Endothelial cell (in vitro differentiated cells): ENCODE data around the gene PTPN22. TPM values are rescaled to one million over a fixed set of nuclear protein-coding genes. Genes with fewer than 3 reads are reported as not detected.
A peak's percentile ranks its signal among the peaks of the same experiment; 100 is the strongest.

Source experiments
- DNase-seq: peaks from one replicate; pipeline ENCODE4 v3.0.0; 2021; ENCODE audit warnings: low spot score
- H3K27ac Mint-ChIP-seq: one replicate; pipeline ENCODE4 v1.8.0; 2021; ENCODE audit warnings: mixed read lengths, inconsistent platforms; ENCODE audit not compliant: unreplicated experiment
- H3K27me3 Mint-ChIP-seq: one replicate; pipeline ENCODE4 v1.8.0; 2021; ENCODE audit warnings: mild to moderate bottlenecking, moderate library complexity, mixed read lengths, inconsistent platforms; ENCODE audit not compliant: unreplicated experiment
- H3K36me3 Mint-ChIP-seq: one replicate; pipeline ENCODE4 v1.8.0; 2021; ENCODE audit warnings: mild to moderate bottlenecking, low read depth, mixed read lengths, inconsistent platforms; ENCODE audit not compliant: unreplicated experiment
- H3K4me1 Mint-ChIP-seq: one replicate; pipeline ENCODE4 v1.8.0; 2021; ENCODE audit warnings: mild to moderate bottlenecking, mixed read lengths, inconsistent platforms; ENCODE audit not compliant: unreplicated experiment
- H3K4me3 Mint-ChIP-seq: one replicate; pipeline ENCODE4 v1.8.0; 2021; ENCODE audit warnings: mild to moderate bottlenecking, mixed read lengths, inconsistent platforms; ENCODE audit not compliant: unreplicated experiment
- H3K9me3 Mint-ChIP-seq: one replicate; pipeline ENCODE4 v1.8.0; 2021; ENCODE audit warnings: mixed read lengths, inconsistent platforms; ENCODE audit not compliant: unreplicated experiment
- CTCF ChIP-seq: fragments of 200-600 bp; sonication (generic); IDR thresholded peaks from one replicate; pipeline ENCODE4 v1.5.0; 2021; ENCODE audit warnings: antibody characterized with exemption; ENCODE audit not compliant: unreplicated experiment
- total RNA-seq: library from RNA; stranded (reverse); fragmentation: NEBNext Ultra II Directional; extraction: Animal tissue kit (Norgen Biotek cat#: 25700); gene quantifications from one replicate; pipeline ENCODE4 v1.2.1, GENCODE V29; 2021; ENCODE audit not compliant: unreplicated experiment

Gene PTPN22
- total RNA-seq, 1 donor from 2014 or later: 0.87 TPM

DNA sequence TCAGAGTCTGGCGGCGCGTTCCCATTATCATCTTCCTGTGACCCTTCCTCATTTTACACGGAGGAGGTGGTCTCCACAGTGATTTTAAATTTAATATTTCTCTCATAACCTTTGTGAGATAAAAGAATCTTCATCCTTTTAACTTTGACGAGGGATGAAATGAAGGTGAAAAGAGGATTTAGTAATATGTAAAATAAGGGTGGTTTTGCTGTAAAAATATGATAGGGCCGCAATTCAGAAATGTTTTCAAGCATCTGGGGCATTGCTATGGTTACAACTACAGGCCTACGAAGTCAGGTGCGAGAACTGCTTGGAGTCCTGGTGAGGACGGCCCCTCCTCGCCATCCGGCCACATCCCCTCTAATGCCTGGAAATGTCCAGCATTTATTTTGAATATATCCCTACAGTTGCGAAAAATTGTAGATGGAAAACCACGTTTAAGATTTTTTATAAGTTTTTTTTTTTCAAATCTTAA lies 58.8 kb downstream of the PTPN22 start:
- DNase-seq: no peak

GRCh38 chr1:113811888-113812660 lies 59.4 kb downstream of the PTPN22 start, which contains the start of gene RSBN1:
Gene RSBN1 (minus strand): TSS chr1:113812476. CDS start chr1:113812412, 64 bp downstream.
- peaks cover 6% of the 10 kb centered on the region for H3K4me1 Mint-ChIP-seq
- peak within 1 kb of the TSS; percentile 97 for H3K27ac Mint-ChIP-seq
- H3K27me3 Mint-ChIP-seq: peaks cover 9% of the 10 kb centered on the region
- H3K4me3 Mint-ChIP-seq: peak within 1 kb of the TSS; percentile 100
- H3K9me3 Mint-ChIP-seq: no peaks in the 10 kb centered on the region
- DNase-seq: peak; percentile 97
- TF ChIP-seq CTCF: no peak
- peaks cover 6% of the 10 kb centered on the region for H3K36me3 Mint-ChIP-seq

More for the DNA sequence above, 58.8 kb downstream of the PTPN22 start:
- H3K27me3 Mint-ChIP-seq: peaks cover 9% of the 10 kb centered on the region
- H3K36me3 Mint-ChIP-seq: peaks cover 6% of the 10 kb centered on the region
- peak overlapping the region; percentile 97 for H3K27ac Mint-ChIP-seq
- TF ChIP-seq CTCF: no peak
- no peaks in the 10 kb centered on the region for H3K9me3 Mint-ChIP-seq
- peak overlapping the region; percentile 100 for H3K4me3 Mint-ChIP-seq
- H3K4me1 Mint-ChIP-seq: peaks cover 6% of the 10 kb centered on the region

DNA sequence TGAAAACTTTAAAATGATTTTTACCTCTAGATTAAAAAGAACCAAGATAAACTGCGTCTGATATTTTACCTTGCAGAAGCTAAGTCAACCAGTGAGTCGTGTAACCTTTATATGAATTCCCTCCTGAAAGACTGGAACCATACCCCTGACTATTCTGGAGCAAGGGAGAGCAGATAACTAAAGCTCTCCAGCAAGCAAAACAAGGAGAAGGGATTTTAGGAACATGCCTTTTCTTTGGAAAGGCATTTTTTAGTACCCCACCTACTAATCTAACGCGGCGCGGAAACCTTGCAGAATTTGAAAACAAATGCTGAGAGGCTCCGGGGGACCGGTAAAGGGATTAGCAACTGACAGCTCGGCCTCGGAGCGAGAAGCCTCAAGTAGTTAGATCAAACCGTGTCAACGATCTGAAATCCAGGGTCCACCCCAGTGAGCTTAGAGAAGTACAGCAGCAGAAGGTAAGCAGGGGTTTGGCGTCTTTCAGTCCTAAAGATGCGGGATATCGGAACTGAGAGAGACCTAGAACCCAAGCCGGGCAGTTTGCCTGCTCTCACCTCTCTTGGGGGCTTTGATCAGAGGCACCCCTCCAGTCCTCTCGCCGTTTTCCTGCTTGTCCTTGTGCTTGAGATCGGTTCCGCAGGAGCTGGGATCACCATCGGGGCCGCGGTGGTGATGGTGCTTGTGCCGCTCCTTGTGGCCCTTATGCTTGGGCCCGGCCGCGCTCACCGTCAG lies 60.2 kb downstream of the PTPN22 start:
- Mint-ChIP-seq H3K36me3 (peaks cover 6% of the 10 kb centered on the region), H3K9me3 (no peaks in the 10 kb centered on the region), H3K4me3 (peak overlapping the region; percentile 100), H3K4me1 (peaks cover 6% of the 10 kb centered on the region), H3K27ac (peak overlapping the region; percentile 89), H3K27me3 (peaks cover 9% of the 10 kb centered on the region)
- DNase-seq: peak; percentile 15
- no peak for TF ChIP-seq CTCF

GRCh38 chr1:113809670-113810602 lies 61.6 kb downstream of the PTPN22 start:
- H3K27ac Mint-ChIP-seq: no peak overlapping the region
- H3K9me3 Mint-ChIP-seq: no peaks in the 10 kb centered on the region
- peaks cover 9% of the 10 kb centered on the region for H3K27me3 Mint-ChIP-seq
- no peak for TF ChIP-seq CTCF
- DNase-seq: no peak
- peaks cover 6% of the 10 kb centered on the region for H3K4me1 Mint-ChIP-seq
- peaks cover 6% of the 10 kb centered on the region for H3K36me3 Mint-ChIP-seq
- H3K4me3 Mint-ChIP-seq: peak overlapping the region; percentile 85
